B cell (primary cell): Measurements from ENCODE around the gene NUCB1. TPM values are rescaled to one million over a fixed set of nuclear protein-coding genes. Genes with fewer than 3 reads are reported as not detected.
A peak's percentile ranks its signal among the peaks of the same experiment; 100 is the strongest.
"Not testable (repeated sequence)": the region's sequence is repeated elsewhere in the genome, so short reads cannot be mapped to it uniquely, and the experiment has no call there.

Experiments
- ATAC-seq: fragments of 200-7000 bp; cut with Tn5 transposase; one replicate; pipeline ENCODE4 v1.10.0; 2021; ENCODE audit warnings: low read depth, mild to moderate bottlenecking, moderate number of reproducible peaks, moderate library complexity
- CTCF ChIA-PET: fragments of 350-600 bp; sonication (Branson Sonifier 250); formaldehyde crosslinking; loops from one replicate; lab custom pipeline; 2021; ENCODE audit warnings: antibody characterized with exemption, inconsistent platforms; lab: Charles Lee
- POLR2A ChIA-PET: fragments of 350-600 bp; sonication (Branson Sonifier 250); formaldehyde crosslinking; loops from one replicate; lab custom pipeline; 2021; ENCODE audit warnings: antibody characterized with exemption; lab: Charles Lee
- DNase-seq: peaks from one replicate; pipeline ENCODE4 v3.0.0; 2013
- H2AFZ ChIP-seq: 2 replicates; pipeline ENCODE4 v1.6.1; 2012; ENCODE audit warnings: mild to moderate bottlenecking, low read depth, low read length; ENCODE audit not compliant: insufficient read depth, poor library complexity, severe bottlenecking
- H3K27ac ChIP-seq, 2 donors: 1 replicate in 1 of 2; 2 replicates in 1 of 2; pipeline ENCODE4 v1.5.1; 2012 to 2013; ENCODE audit warnings: low read length in 2 of 2, mild to moderate bottlenecking in 2 of 2, moderate library complexity in 1 of 2
- H3K27me3 ChIP-seq, 4 experiments: fragments of 200-600 bp in 1 of 4; sonication (generic) in 1 of 4; replicated peaks in 1 of 4; 1 replicate in 2 of 4; 2 replicates in 2 of 4; pipeline versions ENCODE4 v1.6.1 to v1.7.0; 2013 to 2016; ENCODE audit warnings: low read length in 3 of 4, mild to moderate bottlenecking in 2 of 4, mixed read lengths in 1 of 4, moderate library complexity in 1 of 4; ENCODE audit not compliant: insufficient read depth in 4 of 4, control insufficient read depth in 3 of 4; ENCODE audit errors: control extremely low read depth in 1 of 4
- H3K36me3 ChIP-seq, 2 experiments: replicated peaks in 1 of 2; 1 replicate in 1 of 2; 2 replicates in 1 of 2; pipeline versions ENCODE4 v1.6.1 to v1.7.1; 2013; ENCODE audit warnings: low read length in 1 of 2; ENCODE audit not compliant: insufficient read depth in 2 of 2, control insufficient read depth in 1 of 2; ENCODE audit errors: control extremely low read depth in 1 of 2, extremely low read depth in 1 of 2
- H3K4me1 ChIP-seq, 2 donors: fragments of 200-600 bp in 1 of 2; sonication (generic) in 1 of 2; 1 replicate in 1 of 2; 2 replicates in 1 of 2; pipeline versions ENCODE4 v1.5.1 to v1.6.1; 2013 to 2017; ENCODE audit warnings: low read length in 2 of 2; ENCODE audit not compliant: control insufficient read depth in 2 of 2, insufficient read depth in 2 of 2
- H3K4me2 ChIP-seq: replicated peaks from 2 replicates; pipeline ENCODE3; 2012; ENCODE audit warnings: mild to moderate bottlenecking, low read depth, low read length; ENCODE audit not compliant: poor library complexity, severe bottlenecking
- H3K4me3 ChIP-seq, 5 experiments: fragments of 200-600 bp in 1 of 5; sonication (generic) in 1 of 5; 1 replicate in 3 of 5; 2 replicates in 2 of 5; pipeline versions ENCODE4 v1.5.1 to v1.7.0; 2011 to 2016; ENCODE audit warnings: low read length in 4 of 5, mild to moderate bottlenecking in 4 of 5, low read depth in 2 of 5, control low read depth in 1 of 5, moderate library complexity in 1 of 5; ENCODE audit not compliant: insufficient read depth in 1 of 5; ENCODE audit errors: control extremely low read depth in 1 of 5, extremely low read depth in 1 of 5
- H3K79me2 ChIP-seq: fragments of 200-600 bp; sonication (generic); one replicate; pipeline ENCODE4 v1.6.0; 2016; ENCODE audit warnings: low read length; ENCODE audit not compliant: control insufficient read depth, insufficient read depth
- H3K9ac ChIP-seq: fragments of 200-600 bp; sonication (generic); 2 replicates; pipeline ENCODE4 v1.6.1; 2017; ENCODE audit warnings: mild to moderate bottlenecking, low read length, moderate library complexity
- H3K9me3 ChIP-seq, 3 donors: one replicate each; pipeline versions ENCODE4 v1.6.1 to v1.7.1; 2013; ENCODE audit warnings: low read length in 2 of 3; ENCODE audit not compliant: control insufficient read depth in 2 of 3, insufficient read depth in 1 of 3; ENCODE audit errors: control extremely low read depth in 1 of 3
- H4K20me1 ChIP-seq: 2 replicates; pipeline ENCODE4 v1.6.0; 2012; ENCODE audit warnings: mild to moderate bottlenecking, low read length; ENCODE audit not compliant: insufficient read depth, control insufficient read depth, poor library complexity, severe bottlenecking
- H3K27ac Mint-ChIP-seq: one replicate; pipeline ENCODE4 v1.8.0; 2021; ENCODE audit warnings: mixed read lengths
- H3K27me3 Mint-ChIP-seq: one replicate; pipeline ENCODE4 v1.8.0; 2021; ENCODE audit warnings: mixed read lengths
- H3K4me1 Mint-ChIP-seq: one replicate; pipeline ENCODE4 v1.8.0; 2021; ENCODE audit warnings: mixed read lengths
- H3K4me3 Mint-ChIP-seq: one replicate; pipeline ENCODE4 v1.8.0; 2021; ENCODE audit warnings: mixed read lengths
- H3K9me3 Mint-ChIP-seq: one replicate; pipeline ENCODE4 v1.8.0; 2022; ENCODE audit warnings: mixed read lengths; ENCODE audit not compliant: insufficient read depth
- EZH2 ChIP-seq: IDR thresholded peaks from 2 replicates; pipeline ENCODE4 v1.6.1; 2012; ENCODE audit warnings: borderline replicate concordance, low read depth, mild to moderate bottlenecking, moderate library complexity, low read length; ENCODE audit not compliant: insufficient read depth, poor library complexity, severe bottlenecking
- WGBS: methylation state at CpG from one replicate; pipeline ENCODE4 v1.1.5; 2013; ENCODE audit warnings: missing lambda C conversion rate; ENCODE audit not compliant: insufficient coverage; 5-methylcytosine and 5-hydroxymethylcytosine counted together
- intact Hi-C: fragments of 100-400 bp; cut with micrococcal nuclease; formaldehyde crosslinking; loops from one replicate; pipeline ENCODE4 v1.10.0; 2022
- polyA plus RNA-seq: library from polyadenylated mRNA; depleted of rRNA; stranded (reverse); fragments of >200 nt; gene quantifications from 2 replicates; pipeline ENCODE4 v1.2.3, GENCODE V29; 2012
- total RNA-seq, 2 donors: library from RNA; stranded (reverse); fragments of 120-200 nt in 1 of 2; gene quantifications; 1 replicate in 1 of 2; 2 replicates in 1 of 2; pipeline versions ENCODE4 v1.2.3 to v1.2.4, GENCODE V29; 2013 to 2022
- TF ChIP-seq, protein P1 (sequence below): fragments of 200-600 bp; IDR thresholded peaks from one replicate; pipeline ENCODE4 v1.8.0; 2022; ENCODE audit warnings: antibody characterized with exemption, mild to moderate bottlenecking

Gene NUCB1
- total and polyA plus RNA-seq, 2 donors (not counting 1 experiment from before 2014, with no cell fraction given), result 118 to 134 TPM

DNA sequence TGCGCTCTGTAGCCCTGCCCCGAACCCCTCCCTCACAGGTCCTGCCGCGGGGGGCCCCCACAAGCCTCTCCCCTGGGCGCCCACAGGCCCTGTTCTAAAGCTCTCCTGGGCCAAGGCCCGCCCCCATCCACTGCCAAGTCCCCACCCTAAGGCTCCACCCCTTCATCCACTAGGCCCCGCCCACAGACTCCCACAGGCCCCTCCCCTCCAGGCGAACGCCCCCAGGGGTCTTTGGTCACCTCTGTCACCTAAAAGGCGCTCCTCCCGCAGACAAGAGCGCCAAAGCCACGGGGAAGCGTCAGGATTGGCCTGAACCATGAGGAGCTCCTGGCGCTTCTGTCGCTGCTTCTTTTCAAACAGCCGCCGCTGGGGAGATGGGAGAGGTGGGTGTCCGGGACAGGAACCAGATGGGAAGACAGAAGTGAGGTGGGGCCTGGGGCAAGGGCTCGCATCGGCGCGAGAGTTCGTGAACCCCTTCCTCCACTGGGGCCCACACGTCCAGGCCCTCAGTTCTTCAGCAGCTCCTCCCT, 3.9 kb upstream of the NUCB1 start:
- Histone ChIP-seq H3K36me3 (no peaks in the 10 kb centered on the region), H3K4me3 (peak overlapping the region in 3 of 5 experiments; percentile 11 to 46 (median 19)), H3K4me1 (peaks cover 15 to 28% of the 10 kb centered on the region in 2 donors), H3K27ac (no peak overlapping the region), H3K79me2 (peaks cover 16% of the 10 kb centered on the region), H3K9me3 (peaks cover 0 to 7% (median 0%) of the 10 kb centered on the region in 3 donors), H3K9ac (peak overlapping the region; percentile 11), H3K4me2 (peak overlapping the region; percentile 67), H2AFZ (peak overlapping the region; percentile 68), H4K20me1 (no peaks in the 10 kb centered on the region), H3K27me3 (peaks cover 0 to 30% (median 10%) of the 10 kb centered on the region in 4 experiments)
- intact Hi-C loops, result no loop called here
- WGBS, result 16% methylated on average over 22 of the region's 25 CpGs
- no peak for TF ChIP-seq EZH2
- TF ChIP-seq, protein P1, sequence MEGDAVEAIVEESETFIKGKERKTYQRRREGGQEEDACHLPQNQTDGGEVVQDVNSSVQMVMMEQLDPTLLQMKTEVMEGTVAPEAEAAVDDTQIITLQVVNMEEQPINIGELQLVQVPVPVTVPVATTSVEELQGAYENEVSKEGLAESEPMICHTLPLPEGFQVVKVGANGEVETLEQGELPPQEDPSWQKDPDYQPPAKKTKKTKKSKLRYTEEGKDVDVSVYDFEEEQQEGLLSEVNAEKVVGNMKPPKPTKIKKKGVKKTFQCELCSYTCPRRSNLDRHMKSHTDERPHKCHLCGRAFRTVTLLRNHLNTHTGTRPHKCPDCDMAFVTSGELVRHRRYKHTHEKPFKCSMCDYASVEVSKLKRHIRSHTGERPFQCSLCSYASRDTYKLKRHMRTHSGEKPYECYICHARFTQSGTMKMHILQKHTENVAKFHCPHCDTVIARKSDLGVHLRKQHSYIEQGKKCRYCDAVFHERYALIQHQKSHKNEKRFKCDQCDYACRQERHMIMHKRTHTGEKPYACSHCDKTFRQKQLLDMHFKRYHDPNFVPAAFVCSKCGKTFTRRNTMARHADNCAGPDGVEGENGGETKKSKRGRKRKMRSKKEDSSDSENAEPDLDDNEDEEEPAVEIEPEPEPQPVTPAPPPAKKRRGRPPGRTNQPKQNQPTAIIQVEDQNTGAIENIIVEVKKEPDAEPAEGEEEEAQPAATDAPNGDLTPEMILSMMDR, result no peak
- H3K9me3 Mint-ChIP-seq, result no peaks in the 10 kb centered on the region
- CTCF ChIA-PET, result interaction anchor here (1.0 kb wide), 1 partner anchor 54 kb away, joined by 5 read pairs; no protein-coding TSS in a partner anchor
- peak overlapping the region; percentile 32 for H3K27ac Mint-ChIP-seq
- H3K4me3 Mint-ChIP-seq, result peak overlapping the region; percentile 45
- peak; percentile 44 for ATAC-seq
- POLR2A ChIA-PET, result interaction anchor here (0.6 to 1.7 kb wide), 6 partner anchors 15 to 254 kb away, joined by 3 to 8 read pairs (median 4); partner anchors contain the start of gene RUVBL2
- peak; percentile 56 for DNase-seq
- peaks cover 22% of the 10 kb centered on the region for H3K27me3 Mint-ChIP-seq
- peaks cover 32% of the 10 kb centered on the region for H3K4me1 Mint-ChIP-seq

DNA sequence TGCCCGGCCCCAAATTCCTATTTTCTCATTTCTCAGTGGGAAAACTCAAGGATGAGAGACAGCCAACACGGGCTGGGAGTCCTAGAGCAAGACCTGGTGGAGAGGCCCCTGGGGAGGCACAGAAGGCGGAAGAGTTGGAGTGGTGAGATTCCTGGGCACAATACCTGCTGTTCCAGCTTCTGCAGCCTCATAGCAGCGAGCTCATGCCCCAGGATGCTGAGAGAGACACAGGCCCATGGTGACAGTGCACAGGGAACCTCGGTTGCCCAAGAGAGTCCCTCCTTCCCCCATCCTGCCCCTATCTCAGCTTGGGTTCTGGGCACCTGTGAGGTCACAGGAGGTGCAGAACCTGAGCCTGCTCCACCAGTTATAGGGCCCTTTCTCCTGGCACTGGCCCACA, 2.9 kb upstream of the NUCB1 start:
- intact Hi-C loops, result no loop called here
- Mint-ChIP-seq H3K9me3 (no peaks in the 10 kb centered on the region), H3K27me3 (peaks cover 22% of the 10 kb centered on the region), H3K4me1 (peaks cover 29% of the 10 kb centered on the region), H3K27ac (no peak overlapping the region), H3K4me3 (no peak overlapping the region)
- Histone ChIP-seq H2AFZ (no peak overlapping the region), H3K4me2 (no peak overlapping the region), H3K36me3 (no peaks in the 10 kb centered on the region), H3K27me3 (peaks cover 0 to 30% (median 10%) of the 10 kb centered on the region in 4 experiments), H4K20me1 (no peaks in the 10 kb centered on the region), H3K4me1 (peaks cover 18 to 35% of the 10 kb centered on the region in 2 donors), H3K79me2 (peaks cover 23% of the 10 kb centered on the region), H3K9me3 (peaks cover 0 to 7% (median 0%) of the 10 kb centered on the region in 3 donors), H3K9ac (no peak overlapping the region), H3K27ac (no peak overlapping the region), H3K4me3 (no peak overlapping the region)
- ChIA-PET POLR2A (interaction anchor here (0.6 to 1.1 kb wide), 2 partner anchors 97 to 253 kb away, joined by 3 read pairs; partner anchors contain the start of gene RUVBL2), CTCF (no interaction called here)
- no peak for ATAC-seq
- no peak for DNase-seq
- TF ChIP-seq, protein P1, result no peak
- no peak for TF ChIP-seq EZH2
- 84% methylated on average over 4 of the region's 5 CpGs for WGBS

DNA sequence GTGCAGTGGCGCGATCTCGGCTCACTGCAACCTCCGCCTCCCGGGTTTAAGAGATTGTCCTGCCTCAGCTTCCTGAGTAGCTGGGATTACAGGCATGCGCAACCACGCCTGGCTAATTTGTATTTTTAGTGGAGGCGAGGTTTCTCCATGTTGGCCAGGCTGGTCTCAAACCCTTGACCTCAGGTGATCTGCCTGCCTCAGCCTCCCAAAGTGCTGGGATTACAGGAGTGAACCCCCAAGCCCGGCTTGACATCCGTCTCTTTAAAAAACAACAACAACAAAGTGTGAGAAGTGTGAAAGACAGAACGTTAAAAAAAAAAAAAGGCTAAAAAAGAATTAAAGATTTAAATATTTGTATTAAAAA, 744 bp upstream of the NUCB1 start:
- ChIA-PET CTCF (interaction anchor here (1.0 to 2.9 kb wide), 6 partner anchors 18 to 111 kb away, joined by 3 to 12 read pairs (median 4); no protein-coding TSS in a partner anchor), POLR2A (interaction anchor here (0.8 to 1.9 kb wide), 6 partner anchors 24 to 262 kb away, joined by 3 to 7 read pairs (median 4); partner anchors contain the start of genes BAX, DBP, FTL and PPP1R15A)
- Histone ChIP-seq H3K4me2 (peak overlapping the region; percentile 92), H3K79me2 (peaks cover 34% of the 10 kb centered on the region), H3K4me3 (peak overlapping the region in 2 of 5 experiments; percentile 75 to 82), H3K27me3 (peaks cover 0 to 28% (median 8%) of the 10 kb centered on the region in 4 experiments), H2AFZ (peak overlapping the region; percentile 98), H3K4me1 (peaks cover 18 to 35% of the 10 kb centered on the region in 2 donors)
- 96% methylated on average over 8 of the region's 11 CpGs for whole genome bisulfite sequencing
- Mint-ChIP-seq H3K4me1 (peaks cover 34% of the 10 kb centered on the region), H3K27me3 (peaks cover 16% of the 10 kb centered on the region), H3K4me3 (peak overlapping the region; percentile 76)
- DNase-seq, H3K9me3 ChIP-seq, H3K9ac ChIP-seq, H3K27ac ChIP-seq, H3K27ac Mint-ChIP-seq, H3K9me3 Mint-ChIP-seq, intact Hi-C loops, H4K20me1 ChIP-seq, H3K36me3 ChIP-seq, ATAC-seq: not testable (repeated sequence)
